Ramos (cell line): ENCODE data around the gene IMMP2L.
"Not testable (repeated sequence)": the region's sequence is repeated elsewhere in the genome, so short reads cannot be mapped to it uniquely, and the experiment has no call there.

Experiments
- in situ Hi-C: fragments of 300-500 bp; cut with MboI; formaldehyde crosslinking; loops from one replicate; pipeline ENCODE4 v1.14.3; 2022; ENCODE audit warnings: low sequenced_read_pairs; ENCODE audit not compliant: unreplicated experiment

IMMP2L gene

DNA sequence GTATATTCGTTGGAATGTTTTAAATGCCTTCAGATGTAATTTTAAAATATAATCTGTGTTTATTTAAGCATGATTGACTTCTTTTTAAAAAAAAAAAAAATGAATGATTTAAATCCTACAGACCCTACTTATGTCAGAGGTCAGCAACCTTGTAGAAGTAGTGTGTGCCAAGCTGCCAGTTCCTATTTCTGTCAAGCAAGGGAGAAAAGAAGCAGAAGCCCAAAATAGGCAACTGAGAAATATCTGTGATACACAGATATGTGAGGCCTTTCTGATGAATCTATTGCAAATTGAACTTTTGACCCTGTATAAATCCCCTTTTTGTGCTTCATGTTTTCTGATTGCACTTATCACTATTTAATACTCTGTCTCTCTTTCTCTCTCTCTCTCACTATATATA is 271.9 kb downstream of the IMMP2L start:
- in situ Hi-C loops: no loop called here

DNA sequence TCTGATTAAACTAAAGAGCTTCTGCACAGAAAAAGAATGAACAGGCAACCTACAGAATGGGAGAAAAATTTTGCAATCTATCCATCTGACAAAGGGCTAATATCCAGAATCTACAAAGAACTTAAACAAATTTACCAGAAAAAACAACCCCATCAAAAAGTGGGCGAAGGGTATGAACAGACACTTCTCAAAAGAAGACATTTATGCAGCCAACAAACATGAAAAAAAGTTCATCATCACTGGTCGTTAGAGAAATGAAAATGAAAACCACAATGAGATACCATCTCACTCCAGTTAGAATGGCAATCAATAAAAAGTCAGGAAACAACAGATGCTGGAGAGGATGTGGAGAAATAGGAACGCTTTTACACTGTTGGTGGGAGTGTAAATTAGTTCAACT is 273.9 kb downstream of the IMMP2L start:
- in situ Hi-C loops: not testable (repeated sequence)

DNA sequence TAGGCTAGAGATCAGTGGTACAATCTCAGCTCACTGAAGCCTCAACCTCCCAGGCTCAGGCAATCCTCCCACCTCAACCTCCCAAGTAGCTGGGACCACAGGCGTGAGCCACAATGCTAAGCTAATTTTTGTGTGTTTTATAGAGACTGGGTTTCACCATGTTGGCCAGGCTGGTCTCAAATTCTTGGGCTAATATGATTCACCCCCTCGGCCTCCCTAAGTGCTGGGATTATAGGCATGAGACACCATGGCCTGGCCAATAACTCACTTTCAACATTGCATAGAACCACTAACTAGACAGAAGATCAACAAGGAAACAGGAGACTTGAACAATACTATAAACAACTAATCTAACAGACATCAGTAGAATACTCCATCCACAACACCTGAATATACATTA is 279.7 kb downstream of the IMMP2L start:
- in situ Hi-C loops: no loop called here

DNA sequence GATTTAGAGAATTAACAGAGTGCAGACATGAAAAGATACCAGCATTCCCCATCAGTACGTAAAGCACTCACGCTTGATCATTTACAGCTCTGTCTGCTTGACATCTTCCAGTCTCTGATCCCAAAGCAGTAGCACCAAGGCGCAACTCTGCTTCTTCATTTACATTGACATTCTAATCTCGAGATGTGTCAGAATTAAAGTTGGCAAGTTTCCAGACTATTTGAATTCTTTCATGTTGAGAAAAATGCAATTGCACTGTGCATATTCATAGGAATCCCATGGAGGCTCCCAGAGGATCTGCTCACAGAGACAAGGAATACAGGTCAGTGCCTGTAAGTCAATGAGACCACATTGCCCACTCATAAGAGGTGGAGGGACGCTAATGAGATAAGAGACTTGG is 287.4 kb downstream of the IMMP2L start:
- in situ Hi-C loops: no loop called here

- in situ Hi-C loops: no loop called here
These were observed 290.2 kb downstream of the IMMP2L start for GRCh38 chr7:111272092-111272491.

- in situ Hi-C loops: not testable (repeated sequence)
These were observed 291.5 kb downstream of the IMMP2L start for GRCh38 chr7:111270794-111271193.

GRCh38 chr7:111268941-111269340 is 293.4 kb downstream of the IMMP2L start:
- in situ Hi-C loops: no loop called here

DNA sequence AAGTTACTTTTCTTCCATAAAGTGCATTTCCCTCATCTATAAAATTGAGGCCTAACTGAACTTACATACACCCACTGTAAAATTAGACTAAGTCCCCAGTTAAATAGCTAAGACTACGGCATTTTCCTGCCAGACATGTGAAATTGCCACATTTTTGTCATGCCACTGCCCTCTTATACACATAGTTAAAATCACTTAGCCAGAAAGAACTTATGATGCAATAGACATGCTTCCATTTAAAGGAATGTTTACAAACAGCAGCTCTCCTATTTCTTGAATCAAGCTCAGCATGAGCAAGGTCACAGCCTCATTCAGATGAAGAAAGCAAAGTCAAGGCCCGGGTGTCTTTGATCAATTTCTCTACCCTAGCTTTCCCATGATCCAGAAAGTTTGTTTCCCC is 295.7 kb downstream of the IMMP2L start:
- in situ Hi-C loops: no loop called here

- in situ Hi-C loops: no loop called here
These were observed 296.9 kb downstream of the IMMP2L start for GRCh38 chr7:111265394-111265793.

- in situ Hi-C loops: no loop called here
These were observed 297.3 kb downstream of the IMMP2L start for GRCh38 chr7:111264981-111265380.

DNA sequence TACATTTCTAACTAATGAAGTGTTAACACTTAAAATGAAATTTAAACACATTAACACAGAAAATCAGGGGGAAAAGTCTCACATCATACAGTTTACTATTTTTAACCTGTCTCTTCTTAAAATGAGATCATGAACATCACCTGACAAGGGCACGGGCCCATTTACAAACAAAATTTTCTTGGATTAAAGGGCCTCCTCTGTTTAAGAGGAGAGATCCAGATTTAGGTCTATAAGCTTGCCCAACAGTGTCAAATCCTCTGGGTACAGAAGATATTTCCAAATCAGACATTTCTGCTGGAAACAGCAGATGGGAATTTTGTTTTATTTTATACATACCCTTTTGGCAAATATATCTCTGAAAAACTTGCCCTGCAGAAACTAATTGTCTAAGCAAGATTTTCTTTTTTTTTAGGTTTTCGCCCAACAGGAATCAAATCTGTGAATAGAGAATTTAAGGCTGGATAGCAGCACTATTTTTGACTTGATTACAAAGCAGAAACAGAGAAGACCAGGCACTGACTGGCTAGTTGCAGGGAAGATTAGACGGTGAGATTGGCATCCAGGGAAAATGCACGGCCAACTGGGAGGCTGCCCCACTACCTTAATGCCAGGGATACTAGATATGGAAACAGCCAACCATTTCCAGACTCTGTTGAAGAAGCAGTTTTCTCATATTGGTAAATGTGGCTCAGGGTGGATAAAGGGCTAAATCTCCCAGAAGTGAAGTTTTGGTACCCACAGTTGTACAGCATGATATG is 298.0 kb downstream of the IMMP2L start:
- in situ Hi-C loops: no loop called here

GRCh38 chr7:111262293-111263116 is 299.8 kb downstream of the IMMP2L start:
- in situ Hi-C loops: no loop called here

- in situ Hi-C loops: no loop called here
These were observed 300.8 kb downstream of the IMMP2L start for GRCh38 chr7:111261496-111261895.

DNA sequence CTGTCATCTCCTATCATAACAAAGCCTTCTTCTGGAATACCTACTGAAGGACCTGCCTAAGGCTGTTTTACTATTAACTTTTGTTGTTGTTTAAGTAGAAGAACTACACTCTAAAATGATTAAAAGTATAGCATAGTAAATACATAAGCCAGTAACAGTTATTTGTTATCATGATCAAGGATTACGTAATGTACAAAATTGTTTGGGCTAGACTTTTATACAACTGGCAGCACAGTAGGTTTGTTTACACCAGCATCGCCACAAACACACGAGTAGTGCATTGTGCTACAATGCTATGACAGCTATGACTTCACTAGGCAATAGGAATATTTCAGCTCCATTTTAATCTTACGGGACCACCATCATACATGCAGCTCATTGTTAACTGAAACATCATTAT is 302.3 kb downstream of the IMMP2L start:
- in situ Hi-C loops: no loop called here

DNA sequence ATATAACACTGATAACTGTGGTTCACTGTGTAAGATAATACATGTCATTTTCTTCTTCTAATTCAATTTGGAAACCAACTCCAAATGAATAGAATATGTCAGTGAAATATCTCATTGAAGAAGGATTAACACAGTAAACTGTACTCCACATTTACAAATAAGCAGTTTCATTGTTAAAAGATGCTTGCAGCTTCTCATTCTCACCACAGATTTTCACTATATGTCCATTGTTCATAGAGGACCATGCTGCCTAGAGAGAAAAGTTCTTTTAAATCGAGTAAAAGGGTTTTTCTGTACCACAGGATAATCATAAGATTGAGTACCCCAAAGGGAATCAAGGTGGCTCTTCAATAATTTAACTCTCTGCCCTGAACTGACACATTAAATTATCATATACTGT is 305.9 kb downstream of the IMMP2L start:
- in situ Hi-C loops: no loop called here

GRCh38 chr7:111255576-111255975 is 306.7 kb downstream of the IMMP2L start:
- in situ Hi-C loops: no loop called here

DNA sequence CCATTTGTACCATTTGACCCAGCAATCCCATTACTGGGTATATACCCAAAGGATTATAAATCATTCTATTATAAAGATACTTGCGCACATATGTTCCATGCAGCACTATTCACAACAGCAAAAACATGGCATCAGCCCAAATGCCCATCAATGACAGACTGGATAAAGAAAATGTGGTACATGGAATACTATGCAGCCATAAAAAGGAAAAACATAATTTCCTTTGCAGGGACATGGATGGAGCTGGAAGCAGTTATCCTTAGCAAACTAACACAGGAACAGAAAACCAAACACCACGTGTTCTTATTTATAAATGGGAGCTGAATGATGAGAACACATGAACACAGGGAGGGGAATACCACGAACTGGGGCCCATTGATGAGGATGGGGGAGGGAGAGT is 310.9 kb downstream of the IMMP2L start:
- in situ Hi-C loops: not testable (repeated sequence)

GRCh38 chr7:111249807-111250206 is 312.5 kb downstream of the IMMP2L start:
- in situ Hi-C loops: not testable (repeated sequence)

GRCh38 chr7:111242141-111242755 is 320.0 kb downstream of the IMMP2L start:
- in situ Hi-C loops: no loop called here

GRCh38 chr7:111240371-111240770 is 321.9 kb downstream of the IMMP2L start:
- in situ Hi-C loops: no loop called here

GRCh38 chr7:111239437-111239836 is 322.9 kb downstream of the IMMP2L start:
- in situ Hi-C loops: no loop called here
